Neural progenitor cell (in vitro differentiated cells): ENCODE data around the gene LSM14B.

Source experiments
- CTCF ChIP-seq: fragments of 200-600 bp; sonication (generic); IDR thresholded peaks from 2 replicates; pipeline ENCODE4 v1.5.1; 2017; ENCODE audit warnings: antibody characterized with exemption, mild to moderate bottlenecking
- EZH2phosphoT487 ChIP-seq: fragments of 200-600 bp; sonication (generic); IDR thresholded peaks from 2 replicates; pipeline ENCODE4 v1.6.1; 2017; ENCODE audit warnings: antibody characterized with exemption

- no peak for TF ChIP-seq CTCF
- TF ChIP-seq EZH2phosphoT487: no peak
These were observed 577 bp downstream of the LSM14B start for GRCh38 chr20:62122654-62123449.
